HG02678 (cell line): ENCODE results near the gene SLC6A9.
A peak's percentile ranks its signal among the peaks of the same experiment; 100 is the strongest.

ENCODE experiments used
- ATAC-seq: cut with Tn5 transposase; IDR thresholded peaks from one replicate; pipeline ENCODE4 v1.9.1; 2021; ENCODE audit warnings: mild to moderate bottlenecking, moderate library complexity; ENCODE audit not compliant: unreplicated experiment

Gene SLC6A9

DNA sequence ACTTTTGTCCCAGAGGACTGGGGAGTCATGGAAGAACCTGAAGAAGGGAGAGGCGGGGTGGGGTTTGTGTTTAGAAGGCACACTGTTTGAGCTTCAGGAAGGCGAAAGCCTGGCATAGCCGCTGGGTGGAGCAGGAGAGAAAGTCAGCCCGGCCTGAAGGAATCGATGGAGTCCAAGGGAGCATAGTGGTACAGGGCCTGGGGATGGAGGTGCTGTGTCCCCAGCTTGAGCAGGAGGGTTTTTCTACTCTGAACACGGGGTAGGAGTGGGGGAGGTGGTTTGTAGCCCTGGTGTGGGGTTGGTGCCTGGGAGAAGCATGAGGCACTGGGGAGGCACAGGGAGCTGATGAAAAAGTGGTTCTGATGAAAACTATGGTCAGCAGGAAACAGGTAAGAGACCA, 44.5 kb downstream of the SLC6A9 start:
- no peak for ATAC-seq

DNA sequence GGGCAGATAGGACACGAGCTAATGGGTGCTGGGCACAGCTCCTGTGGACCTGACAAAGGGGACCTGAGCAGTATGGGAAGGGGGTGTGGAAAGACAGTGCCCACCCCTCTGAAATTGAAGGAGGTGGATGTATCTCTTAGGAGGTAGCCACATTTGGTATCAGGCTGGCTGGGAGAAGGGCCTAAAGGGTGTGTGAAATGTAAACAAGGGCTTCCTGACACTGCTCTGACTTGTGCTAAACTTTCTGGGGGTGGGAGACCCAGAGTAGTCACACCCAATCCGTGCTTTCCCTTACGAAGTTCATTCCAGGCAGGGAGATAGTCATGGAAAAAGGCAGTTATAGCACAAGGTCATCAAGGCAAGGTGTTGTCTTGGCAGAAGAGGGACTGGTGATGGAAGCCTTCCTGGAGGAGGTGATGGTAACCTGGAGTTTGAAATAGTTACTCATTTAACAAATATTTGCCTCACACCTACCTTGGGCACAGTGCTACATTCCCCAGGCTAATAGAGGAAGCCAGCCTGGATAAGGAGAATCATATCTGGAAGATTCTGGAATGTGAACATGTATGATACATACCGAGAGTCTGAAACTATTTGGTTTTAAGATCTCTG, 45.2 kb downstream of the SLC6A9 start:
- ATAC-seq = no peak

DNA sequence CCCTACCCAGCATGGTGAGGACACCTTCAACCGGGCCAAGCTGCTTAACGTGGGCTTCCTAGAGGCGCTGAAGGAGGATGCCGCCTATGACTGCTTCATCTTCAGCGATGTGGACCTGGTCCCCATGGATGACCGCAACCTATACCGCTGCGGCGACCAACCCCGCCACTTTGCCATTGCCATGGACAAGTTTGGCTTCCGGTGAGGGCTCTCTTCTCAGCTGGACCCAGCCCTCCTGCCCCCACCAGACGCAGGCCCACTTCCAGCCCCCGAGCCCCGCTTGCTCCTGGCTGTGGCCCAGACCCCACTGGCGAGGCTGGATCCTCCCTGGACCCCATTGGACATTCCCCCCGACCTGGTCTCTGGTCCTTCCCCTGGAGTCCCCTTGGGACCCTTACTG, 46.4 kb downstream of the SLC6A9 start:
- ATAC-seq = no peak

DNA sequence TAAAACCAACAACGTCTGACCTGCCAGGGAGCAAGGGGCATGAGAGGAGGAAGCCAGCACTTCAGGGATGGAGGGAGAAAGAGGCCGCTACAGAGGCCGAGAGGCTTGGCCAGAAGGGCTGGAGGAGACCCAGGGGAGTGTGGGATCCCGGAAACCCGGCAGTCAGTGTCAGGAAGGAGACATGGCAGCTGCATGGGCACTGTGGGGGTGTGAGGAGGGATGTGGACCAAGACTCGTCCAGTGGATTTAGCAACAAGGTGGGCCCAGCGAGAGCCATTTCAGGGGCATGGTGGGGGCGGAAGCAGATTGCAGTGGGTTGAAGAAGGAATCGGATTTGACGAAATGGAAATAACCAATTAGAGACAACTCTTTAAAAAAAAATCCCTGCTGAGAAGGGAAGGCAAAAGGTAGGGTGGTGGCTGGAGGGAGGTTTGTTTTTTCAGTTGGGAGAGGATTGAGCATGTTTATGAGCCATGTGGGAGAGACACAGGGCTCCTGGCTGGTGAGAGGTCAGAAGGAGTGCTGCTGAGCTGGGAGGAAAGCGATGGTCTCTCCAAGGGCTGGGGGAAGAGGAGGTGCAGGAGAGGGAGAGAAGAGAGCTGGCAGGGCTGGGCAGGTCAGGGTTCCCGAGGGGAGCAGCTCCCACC, 47.9 kb downstream of the SLC6A9 start:
- ATAC-seq = no peak

DNA sequence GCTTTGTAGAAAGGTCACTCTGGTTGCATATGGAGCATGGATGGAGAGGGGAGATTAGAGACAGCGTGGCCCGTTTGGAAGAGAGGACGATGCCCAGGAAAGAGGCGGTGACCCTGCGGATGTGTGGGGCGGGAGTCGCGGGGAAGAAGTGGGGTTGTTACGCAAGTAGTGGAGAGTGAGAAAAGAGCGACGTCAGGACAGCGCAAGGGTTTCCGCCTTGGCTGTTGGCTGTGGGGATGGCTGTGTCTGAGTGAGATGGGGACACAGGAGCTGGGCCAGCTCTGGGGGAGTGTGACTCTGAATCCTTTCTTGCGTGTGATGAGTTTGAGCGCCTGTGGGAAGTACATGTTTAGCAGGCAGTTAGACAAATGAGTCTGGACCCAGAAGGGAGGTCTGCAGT, 48.5 kb downstream of the SLC6A9 start:
- no peak for ATAC-seq

DNA sequence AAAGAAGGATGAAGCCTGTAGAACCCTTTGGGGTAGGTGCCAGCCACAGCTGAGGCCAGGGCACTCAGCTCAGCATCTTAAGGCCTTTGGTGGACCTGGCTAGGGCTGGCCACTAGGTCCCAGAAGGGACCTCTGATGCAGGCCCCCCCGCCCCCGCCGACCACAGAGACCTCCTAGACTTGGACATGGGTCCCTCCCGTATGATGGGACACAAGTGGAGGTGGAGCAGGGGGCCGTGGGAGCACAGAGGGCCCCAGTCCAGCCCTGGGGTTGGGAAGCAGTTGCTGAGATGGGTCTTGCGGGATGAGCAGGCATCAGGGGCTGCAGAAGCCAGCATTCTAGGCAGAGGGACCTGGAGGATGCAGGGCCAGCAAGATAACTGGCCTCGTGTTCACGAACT, 49.0 kb downstream of the SLC6A9 start:
- ATAC-seq = no peak

DNA sequence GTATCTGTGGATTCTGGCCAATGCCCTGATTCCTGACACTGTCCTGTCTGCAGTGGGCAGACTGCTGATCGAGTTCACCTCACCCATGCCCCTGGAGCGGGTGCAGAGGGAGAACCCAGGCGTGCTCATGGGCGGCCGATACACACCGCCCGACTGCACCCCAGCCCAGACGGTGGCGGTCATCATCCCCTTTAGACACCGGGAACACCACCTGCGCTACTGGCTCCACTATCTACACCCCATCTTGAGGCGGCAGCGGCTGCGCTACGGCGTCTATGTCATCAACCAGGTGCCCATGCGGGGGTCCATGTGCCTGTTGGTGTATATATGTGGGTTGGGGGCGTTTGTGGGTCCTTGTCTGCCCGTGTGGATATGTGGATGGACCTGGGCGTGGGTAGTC, 49.6 kb downstream of the SLC6A9 start:
- no peak for ATAC-seq

DNA sequence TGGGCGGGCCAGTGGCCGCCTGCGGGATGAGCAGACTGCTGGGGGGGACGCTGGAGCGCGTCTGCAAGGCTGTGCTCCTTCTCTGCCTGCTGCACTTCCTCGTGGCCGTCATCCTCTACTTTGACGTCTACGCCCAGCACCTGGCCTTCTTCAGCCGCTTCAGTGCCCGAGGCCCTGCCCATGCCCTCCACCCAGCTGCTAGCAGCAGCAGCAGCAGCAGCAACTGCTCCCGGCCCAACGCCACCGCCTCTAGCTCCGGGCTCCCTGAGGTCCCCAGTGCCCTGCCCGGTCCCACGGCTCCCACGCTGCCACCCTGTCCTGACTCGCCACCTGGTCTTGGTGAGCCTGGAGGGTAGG, 50.1 kb downstream of the SLC6A9 start:
- ATAC-seq = no peak

DNA sequence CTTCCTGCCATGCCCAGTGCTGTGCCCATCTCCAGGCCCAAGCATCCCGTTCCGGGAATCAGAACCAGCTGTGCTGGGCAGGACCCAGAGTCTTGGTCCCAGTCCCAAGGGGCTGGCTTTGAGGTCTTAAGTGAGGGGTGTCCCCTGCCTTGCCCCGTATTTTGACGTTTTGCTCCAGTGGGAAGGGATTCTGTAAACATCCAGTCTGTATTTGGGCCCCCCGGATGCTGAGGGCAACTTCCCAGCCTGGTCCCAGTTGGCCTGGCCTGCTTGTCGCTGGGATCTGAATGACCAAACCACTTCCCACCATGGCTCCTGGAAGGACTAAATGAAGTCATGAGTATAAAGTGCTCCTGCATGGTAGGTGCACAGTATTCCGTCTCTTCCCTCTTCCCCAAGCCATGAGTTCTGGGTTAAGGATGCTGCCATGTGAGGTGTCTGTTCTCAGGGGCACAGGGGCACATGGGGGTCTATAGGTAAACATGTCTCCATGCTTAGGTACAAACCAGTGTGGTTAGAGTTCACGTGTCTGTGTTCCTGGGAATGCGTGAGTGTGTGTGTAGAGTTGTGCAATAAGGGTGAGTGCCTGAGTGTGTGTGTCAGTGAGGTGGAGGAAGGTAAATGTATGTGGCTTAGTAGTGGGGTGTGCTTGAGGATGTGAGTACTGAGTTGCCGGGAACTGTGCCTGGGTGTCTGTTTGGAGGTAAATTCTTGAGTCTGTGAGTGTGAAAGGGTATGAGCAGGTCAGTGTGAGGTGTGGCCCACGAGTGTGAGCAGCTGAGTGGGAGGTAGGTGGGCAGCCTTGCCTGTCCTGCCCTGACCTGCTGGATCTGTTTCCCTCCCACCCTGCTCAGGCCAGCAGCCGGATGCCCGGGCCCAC, 50.8 kb downstream of the SLC6A9 start:
- ATAC-seq = no peak

DNA sequence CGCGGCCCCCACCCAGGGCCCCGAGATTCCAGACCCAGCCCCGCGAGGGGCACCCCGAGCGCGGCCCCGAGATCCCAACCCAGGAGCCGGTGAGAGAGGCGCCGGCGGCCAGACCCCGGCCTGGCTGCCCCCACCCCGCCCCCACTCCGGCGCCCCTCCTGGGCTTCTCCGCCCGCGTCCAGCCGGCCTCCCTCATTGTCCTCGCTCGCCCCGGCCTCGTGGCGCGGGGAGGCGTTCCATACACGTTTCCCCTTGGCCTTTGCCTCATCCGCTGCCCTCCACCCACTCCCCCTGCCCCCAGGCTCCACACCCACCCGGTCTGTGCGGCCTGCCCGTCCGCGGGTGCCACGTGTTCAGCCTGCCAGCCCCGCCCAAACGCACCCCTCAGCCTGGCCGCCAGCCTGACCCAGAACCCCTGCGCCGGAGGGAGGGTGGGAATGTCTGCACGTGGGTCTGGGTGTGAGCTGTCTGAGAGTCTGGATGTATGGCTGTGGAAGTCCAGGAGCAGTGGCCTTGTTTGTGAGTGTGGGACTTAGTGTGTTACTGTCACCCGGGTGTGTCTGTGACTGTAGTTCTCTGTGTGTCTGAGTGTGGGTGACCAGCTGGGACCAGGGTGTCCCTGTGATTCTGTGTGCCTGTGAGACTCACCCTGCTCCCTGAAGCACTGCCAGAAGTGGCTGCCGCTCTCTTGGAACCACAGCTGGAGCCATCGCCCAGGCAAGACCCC, 51.6 kb downstream of the SLC6A9 start:
- no peak for ATAC-seq

DNA sequence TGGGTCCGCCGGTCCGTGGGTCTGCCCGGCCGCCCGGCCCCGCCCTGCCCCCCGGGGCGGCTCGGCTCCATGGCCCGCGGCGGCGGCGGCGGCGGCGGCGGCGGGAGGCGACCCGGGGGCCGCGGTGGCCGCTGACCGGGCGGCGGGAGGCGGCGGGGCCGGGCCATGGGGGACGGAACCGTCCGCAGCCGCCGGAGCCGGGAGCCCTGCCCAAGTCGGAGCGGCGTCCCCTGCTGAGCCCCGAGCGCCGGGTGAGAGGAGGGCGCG, 52.1 kb downstream of the SLC6A9 start:
- ATAC-seq = no peak

DNA sequence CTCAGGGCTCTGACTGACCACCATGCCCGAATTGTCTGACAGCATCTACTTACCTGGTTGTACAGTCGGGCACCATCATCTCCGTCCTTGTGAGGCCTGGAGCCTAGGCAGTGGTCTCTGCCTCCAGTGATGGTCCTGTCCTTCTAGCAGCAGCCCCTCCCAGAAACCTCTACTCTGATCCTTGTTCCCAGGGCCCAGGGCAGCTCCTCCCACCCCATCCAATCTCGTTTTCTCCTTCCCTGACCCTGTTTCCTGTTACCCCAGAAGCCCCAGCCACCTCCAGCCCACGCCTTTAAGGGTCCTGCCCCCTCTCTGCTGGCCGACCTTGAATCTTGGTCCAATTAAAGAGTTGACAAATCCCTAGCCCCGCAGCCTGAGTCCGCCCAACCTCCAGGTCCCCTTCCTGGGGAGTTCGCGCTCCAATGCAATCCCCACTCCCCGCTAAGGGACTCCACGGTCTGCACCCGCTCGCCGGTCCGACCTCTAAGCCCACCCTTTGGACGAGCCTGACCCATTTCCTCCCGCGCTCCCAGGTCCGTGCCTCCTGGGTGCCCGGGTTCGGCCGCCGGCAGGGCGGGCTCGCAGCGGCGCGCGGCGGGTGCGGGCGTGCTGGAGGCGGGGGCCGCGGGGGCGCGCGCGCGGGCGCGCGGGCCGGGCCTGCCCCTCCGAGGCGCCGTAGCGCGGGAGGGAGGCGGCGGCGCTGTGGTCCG, 52.6 kb downstream of the SLC6A9 start, which contains the start of gene B4GALT2:
B4GALT2 (plus strand) TSS at position 660 of the 710 bp plus-strand sequence. CDS start 1,951 bp downstream, outside the sequence.
- no peak for ATAC-seq

DNA sequence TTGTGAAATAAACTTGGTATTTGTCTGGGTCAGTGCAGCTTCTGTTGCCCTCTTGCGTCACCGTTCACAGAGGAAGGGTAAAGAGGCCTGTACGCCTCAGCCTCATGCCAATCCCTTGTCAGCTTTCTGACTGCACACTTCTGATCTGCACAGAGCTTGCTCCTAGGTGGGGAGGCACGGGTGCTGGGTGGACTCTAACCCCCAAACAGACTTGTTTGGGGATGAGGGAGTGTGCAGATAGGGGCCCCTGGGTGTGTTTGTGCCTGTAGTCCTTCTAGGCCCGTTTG, 53.1 kb downstream of the SLC6A9 start:
- ATAC-seq = no peak

DNA sequence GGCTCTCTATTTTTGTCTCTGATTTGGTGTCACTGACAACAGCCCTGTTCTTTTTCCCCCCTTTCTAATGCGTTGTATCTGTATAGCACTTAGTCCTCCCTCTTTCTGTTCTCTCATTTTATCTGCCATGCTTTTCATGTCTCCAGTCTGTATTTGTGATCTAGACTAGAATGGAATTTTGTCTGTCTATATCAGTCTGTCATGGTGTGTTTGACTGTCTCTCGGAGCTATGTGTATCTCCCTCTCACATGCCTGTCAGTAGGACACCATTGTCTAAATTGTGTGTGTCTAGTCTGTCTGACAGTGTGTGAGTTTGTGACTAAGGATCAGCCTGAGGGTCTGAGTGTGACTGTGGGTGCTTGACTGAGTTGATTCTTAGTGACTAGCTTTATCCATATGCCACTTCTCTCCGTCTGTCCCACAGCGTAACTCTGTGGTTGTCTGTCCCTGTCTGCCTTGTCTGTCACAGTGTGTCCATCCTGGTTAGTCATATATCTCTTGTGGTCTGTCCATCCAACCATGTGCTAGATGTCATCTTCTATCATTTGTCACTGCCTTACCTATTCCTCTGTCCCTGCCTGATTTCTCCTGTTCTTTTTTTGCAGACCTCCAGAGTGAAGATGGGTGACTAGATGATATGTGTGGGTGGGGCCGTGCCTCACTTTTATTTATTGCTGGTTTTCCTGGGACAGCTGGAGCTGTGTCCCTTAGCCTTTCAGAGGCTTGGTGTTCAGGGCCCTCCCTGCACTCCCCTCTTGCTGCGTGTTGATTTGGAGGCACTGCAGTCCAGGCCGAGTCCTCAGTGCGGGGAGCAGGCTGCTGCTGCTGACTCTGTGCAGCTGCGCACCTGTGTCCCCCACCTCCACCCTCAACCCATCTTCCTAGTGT, 53.6 kb downstream of the SLC6A9 start:
- no peak for ATAC-seq

DNA sequence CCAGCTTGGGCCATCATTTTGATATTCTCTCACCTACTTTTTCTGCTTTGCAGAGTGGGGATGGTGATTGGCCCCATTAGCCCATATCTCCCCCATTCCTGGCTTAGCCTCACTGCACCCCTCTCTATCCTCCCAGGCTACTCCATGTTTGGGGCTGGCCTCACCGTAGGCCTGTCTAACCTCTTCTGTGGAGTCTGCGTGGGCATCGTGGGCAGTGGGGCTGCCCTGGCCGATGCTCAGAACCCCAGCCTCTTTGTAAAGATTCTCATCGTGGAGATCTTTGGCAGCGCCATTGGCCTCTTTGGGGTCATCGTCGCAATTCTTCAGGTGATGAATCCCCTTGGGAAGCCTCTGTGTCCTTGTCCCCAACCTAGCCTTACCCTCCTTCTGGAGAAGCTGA, 54.4 kb downstream of the SLC6A9 start:
- no peak for ATAC-seq

DNA sequence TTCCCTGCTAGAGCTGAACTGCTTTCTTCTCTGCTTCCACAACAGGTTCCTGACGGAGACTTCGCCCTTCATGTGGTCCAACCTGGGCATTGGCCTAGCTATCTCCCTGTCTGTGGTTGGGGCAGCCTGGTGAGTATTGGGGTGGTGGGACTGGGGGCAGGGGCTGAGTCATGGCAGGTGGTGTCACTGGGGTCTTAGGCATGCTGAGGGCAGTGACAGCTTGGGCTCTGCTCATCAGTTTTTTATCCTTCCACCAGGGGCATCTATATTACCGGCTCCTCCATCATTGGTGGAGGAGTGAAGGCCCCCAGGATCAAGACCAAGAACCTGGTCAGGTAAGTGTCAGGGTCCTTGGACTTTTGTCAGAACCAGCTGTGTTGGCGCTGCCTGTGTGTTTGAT, 55.2 kb downstream of the SLC6A9 start:
- ATAC-seq = no peak

DNA sequence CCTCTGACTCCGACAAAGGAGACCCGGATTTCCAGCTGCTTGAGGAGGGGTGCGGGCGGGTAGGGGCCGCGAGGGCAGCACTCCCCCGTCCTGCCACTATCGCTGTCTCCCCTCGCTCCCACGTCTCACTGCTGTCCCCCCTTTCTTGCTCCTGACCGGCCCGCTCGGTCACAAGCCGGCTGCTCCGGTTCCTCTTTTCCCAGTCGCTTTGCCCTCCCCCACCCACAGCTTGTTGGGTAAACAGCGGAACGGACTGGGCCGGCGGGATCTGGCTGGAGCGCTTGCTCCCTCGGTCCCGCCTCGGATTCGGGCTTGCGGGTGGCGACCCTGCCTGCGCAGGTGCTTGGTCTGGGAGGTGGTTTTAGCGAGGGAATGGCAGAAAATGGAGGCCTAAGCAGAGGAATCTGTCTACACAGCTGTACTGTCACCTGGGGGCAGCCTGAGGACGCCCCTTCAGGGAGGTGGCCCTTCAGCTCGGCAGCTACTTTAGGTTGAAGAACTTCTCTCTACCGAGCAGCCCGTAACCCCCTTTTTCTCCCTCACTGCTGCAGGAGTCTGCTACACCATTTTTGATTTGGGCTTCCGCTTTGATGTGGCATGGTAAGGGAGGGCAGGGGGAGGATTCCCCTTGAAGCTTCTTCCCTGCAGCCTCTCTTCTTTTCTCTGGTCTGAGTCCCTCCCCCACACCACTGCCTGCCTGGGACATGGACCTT, 55.9 kb downstream of the SLC6A9 start:
- ATAC-seq = no peak

DNA sequence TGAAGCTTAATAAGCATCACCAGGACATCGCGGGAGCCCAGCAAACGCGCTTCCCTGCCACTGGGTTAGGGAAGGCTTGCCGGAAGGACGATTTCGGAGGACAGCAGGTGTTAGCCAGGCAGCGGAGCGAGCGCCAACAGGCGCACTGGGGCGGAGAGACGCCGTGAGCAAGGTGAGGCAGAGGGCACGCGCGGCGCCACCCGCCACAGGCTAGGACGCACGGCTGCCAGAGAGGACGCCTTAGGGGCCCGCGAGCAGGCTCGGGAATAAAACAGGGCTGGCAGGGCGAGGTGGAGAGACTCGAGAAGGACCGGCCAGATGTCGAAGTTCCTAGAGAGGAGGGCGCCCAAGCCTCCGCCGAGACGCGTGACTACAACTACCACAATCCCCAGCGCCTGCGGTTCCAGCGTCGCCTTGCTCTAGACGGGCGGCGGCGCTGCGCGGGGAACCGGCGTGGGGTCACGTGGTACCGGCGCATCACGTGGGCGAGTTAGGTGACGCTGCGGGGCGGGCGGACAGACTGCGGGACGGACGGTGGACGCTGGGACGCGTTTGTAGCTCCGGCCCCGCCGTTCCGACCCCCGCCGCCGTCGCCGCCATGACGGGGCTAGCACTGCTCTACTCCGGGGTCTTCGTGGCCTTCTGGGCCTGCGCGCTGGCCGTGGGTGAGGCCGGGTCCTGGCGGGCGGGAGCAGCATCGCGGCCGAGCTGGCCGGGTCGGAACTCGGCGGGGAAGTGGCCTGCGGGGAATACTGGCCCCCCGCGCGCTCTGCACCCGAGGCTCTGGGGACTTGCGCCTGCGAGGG, 56.6 kb downstream of the SLC6A9 start, which contains the start of gene ATP6V0B:
ATP6V0B (plus strand) TSS at position 518 of the 806 bp plus-strand sequence; CDS start at position 599, 81 bp downstream.
- ATAC-seq = peak; percentile 68
